ENCODE data around the gene STK31.

DNA sequence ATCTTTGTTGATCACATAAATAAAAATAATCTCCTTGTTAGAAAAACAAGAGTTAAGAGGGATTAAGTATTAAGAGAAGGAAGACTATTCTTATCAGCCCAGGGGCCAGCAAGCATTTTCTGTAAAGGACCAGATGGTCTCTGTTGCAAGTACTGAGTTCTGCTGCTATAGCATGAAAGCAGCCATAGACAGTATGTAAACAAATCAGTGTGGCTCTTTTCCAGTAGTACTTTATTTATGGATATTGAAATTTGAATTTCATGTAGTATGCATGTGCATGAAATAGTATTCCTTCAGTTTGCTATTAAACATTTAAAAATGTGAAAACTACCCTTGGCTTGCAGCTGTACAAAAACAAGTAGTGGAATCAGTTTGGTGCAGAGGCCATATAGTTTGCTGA lies 81.7 kb downstream of the STK31 start:
- TF ChIP-seq, protein P1, sequence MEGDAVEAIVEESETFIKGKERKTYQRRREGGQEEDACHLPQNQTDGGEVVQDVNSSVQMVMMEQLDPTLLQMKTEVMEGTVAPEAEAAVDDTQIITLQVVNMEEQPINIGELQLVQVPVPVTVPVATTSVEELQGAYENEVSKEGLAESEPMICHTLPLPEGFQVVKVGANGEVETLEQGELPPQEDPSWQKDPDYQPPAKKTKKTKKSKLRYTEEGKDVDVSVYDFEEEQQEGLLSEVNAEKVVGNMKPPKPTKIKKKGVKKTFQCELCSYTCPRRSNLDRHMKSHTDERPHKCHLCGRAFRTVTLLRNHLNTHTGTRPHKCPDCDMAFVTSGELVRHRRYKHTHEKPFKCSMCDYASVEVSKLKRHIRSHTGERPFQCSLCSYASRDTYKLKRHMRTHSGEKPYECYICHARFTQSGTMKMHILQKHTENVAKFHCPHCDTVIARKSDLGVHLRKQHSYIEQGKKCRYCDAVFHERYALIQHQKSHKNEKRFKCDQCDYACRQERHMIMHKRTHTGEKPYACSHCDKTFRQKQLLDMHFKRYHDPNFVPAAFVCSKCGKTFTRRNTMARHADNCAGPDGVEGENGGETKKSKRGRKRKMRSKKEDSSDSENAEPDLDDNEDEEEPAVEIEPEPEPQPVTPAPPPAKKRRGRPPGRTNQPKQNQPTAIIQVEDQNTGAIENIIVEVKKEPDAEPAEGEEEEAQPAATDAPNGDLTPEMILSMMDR (IDR thresholded peaks at IDR 0.05): no peak
- no peak for TF ChIP-seq POLR2A (IDR thresholded peaks at IDR 0.05)

All from lower leg skin (tissue), 3 donors.